Lower leg skin (tissue), 4 donors: ENCODE measurements around the gene PCF11. TPM values are rescaled to one million over a fixed set of nuclear protein-coding genes. Genes with fewer than 3 reads are reported as not detected.

Experiments used
- DNase-seq, 2 donors: peaks; one replicate each; pipeline ENCODE4 v3.0.0-alpha.2; 2019; ENCODE audit warnings: low spot score in 2 of 2
- H3K4me3 ChIP-seq: fragments of 200-600 bp; sonication (generic); 2 replicates; pipeline ENCODE4 v1.5.1; 2017; ENCODE audit warnings: mild to moderate bottlenecking, low read depth; ENCODE audit not compliant: poor library complexity, severe bottlenecking
- POLR2A ChIP-seq, 2 donors: fragments of 450-650 bp; IDR thresholded peaks; one replicate each; pipeline ENCODE4 v1.6.1; 2016 to 2017; ENCODE audit warnings: antibody characterized with exemption in 2 of 2, mild to moderate bottlenecking in 1 of 2, moderate library complexity in 1 of 2
- WGBS, 2 donors: methylation state at CpG; one replicate each; pipeline ENCODE4 v1.1.5; 2018; 5-methylcytosine and 5-hydroxymethylcytosine counted together
- intact Hi-C: fragments of 100-400 bp; cut with DNase I; formaldehyde crosslinking; loops from one replicate; pipeline ENCODE4 v1.15.0; 2023; ENCODE audit warnings: low total_unique reads
- total RNA-seq, 4 donors: library from RNA; depleted of rRNA; stranded (reverse); fragments of >200 nt; gene quantifications; one replicate each; pipeline ENCODE4 v1.1.0, GENCODE V29; 2016
- TF ChIP-seq, protein P1 (sequence below), 3 donors: fragments of 450-650 bp; IDR thresholded peaks; one replicate each; pipeline ENCODE4 v1.5.1; 2016; ENCODE audit warnings: antibody characterized with exemption in 3 of 3, mild to moderate bottlenecking in 3 of 3, moderate library complexity in 2 of 3

PCF11 gene
- total RNA-seq, 4 donors from 2014 or later = 91.9 to 137 (median 119) TPM

- DNase-seq = peak; percentile 99 to 100
- WGBS, 2 donors = 0% methylated on average over 33 to 35 of the region's 35 CpGs
- TF ChIP-seq, protein P1, sequence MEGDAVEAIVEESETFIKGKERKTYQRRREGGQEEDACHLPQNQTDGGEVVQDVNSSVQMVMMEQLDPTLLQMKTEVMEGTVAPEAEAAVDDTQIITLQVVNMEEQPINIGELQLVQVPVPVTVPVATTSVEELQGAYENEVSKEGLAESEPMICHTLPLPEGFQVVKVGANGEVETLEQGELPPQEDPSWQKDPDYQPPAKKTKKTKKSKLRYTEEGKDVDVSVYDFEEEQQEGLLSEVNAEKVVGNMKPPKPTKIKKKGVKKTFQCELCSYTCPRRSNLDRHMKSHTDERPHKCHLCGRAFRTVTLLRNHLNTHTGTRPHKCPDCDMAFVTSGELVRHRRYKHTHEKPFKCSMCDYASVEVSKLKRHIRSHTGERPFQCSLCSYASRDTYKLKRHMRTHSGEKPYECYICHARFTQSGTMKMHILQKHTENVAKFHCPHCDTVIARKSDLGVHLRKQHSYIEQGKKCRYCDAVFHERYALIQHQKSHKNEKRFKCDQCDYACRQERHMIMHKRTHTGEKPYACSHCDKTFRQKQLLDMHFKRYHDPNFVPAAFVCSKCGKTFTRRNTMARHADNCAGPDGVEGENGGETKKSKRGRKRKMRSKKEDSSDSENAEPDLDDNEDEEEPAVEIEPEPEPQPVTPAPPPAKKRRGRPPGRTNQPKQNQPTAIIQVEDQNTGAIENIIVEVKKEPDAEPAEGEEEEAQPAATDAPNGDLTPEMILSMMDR (IDR thresholded peaks at IDR 0.05) = no peak
- TF ChIP-seq POLR2A (IDR thresholded peaks at IDR 0.05) = peak in 1 of 2 donors; percentile 58
- H3K4me3 ChIP-seq = peak overlapping the region; percentile 28
- intact Hi-C loops = no loop called here
These were observed 561 bp upstream of the PCF11 start for GRCh38 chr11:83156144-83156995.

GRCh38 chr11:83157594-83158356 is 844 bp downstream of the PCF11 start:
- intact Hi-C loops = no loop called here
- WGBS, 2 donors = 0% methylated on average over 18 of the region's 18 CpGs
- peak overlapping the region; percentile 73 for H3K4me3 ChIP-seq
- TF ChIP-seq, protein P1 (IDR thresholded peaks at IDR 0.05) = no peak
- TF ChIP-seq POLR2A (IDR thresholded peaks at IDR 0.05) = no peak
- DNase-seq = peak; percentile 66 to 91

- WGBS, 2 donors = 1% methylated on average over 5 of the region's 5 CpGs
- TF ChIP-seq, protein P1 (IDR thresholded peaks at IDR 0.05) = no peak
- no peak for TF ChIP-seq POLR2A (IDR thresholded peaks at IDR 0.05)
- intact Hi-C loops = no loop called here
- H3K4me3 ChIP-seq = peak overlapping the region; percentile 73
- DNase-seq = no peak
These were observed 1.4 kb downstream of the PCF11 start for GRCh38 chr11:83158357-83158786.

GRCh38 chr11:83158965-83159901 is 2.3 kb downstream of the PCF11 start:
- DNase-seq = no peak
- TF ChIP-seq, protein P1 (IDR thresholded peaks at IDR 0.05) = no peak
- no peak for TF ChIP-seq POLR2A (IDR thresholded peaks at IDR 0.05)
- WGBS, 2 donors = 5 to 7% methylated on average over 15 of the region's 15 CpGs
- peak overlapping the region; percentile 73 for H3K4me3 ChIP-seq
- intact Hi-C loops = no loop called here
